Spleen (tissue), 11 donors: ENCODE data around the gene RPL35. TPM values are rescaled to one million over a fixed set of nuclear protein-coding genes. Genes with fewer than 3 reads are reported as not detected.

Source experiments
- DNase-seq: peaks from one replicate; pipeline ENCODE4 v3.0.0-alpha.2; 2020
- H3K27ac ChIP-seq, 8 donors: fragments of 200-600 bp; sonication (generic) in 7 of 8; 1 replicate in 4 of 8; 2 replicates in 4 of 8; pipeline versions ENCODE4 v1.5.0 to v1.8.0; 2016 to 2021; ENCODE audit warnings: inconsistent platforms in 4 of 8, mild to moderate bottlenecking in 4 of 8, moderate library complexity in 1 of 8
- H3K27me3 ChIP-seq, 7 donors: fragments of 200-600 bp; sonication (generic) in 6 of 7; replicated peaks in 1 of 7; 1 replicate in 4 of 7; 2 replicates in 3 of 7; pipeline versions ENCODE4 v1.5.0 to v1.8.0; 2016 to 2021; ENCODE audit warnings: inconsistent platforms in 3 of 7, mild to moderate bottlenecking in 1 of 7
- H3K36me3 ChIP-seq, 6 donors: fragments of 200-600 bp; sonication (generic) in 5 of 6; 1 replicate in 4 of 6; 2 replicates in 2 of 6; pipeline versions ENCODE4 v1.5.0 to v1.8.0; 2016 to 2021; ENCODE audit warnings: inconsistent platforms in 2 of 6
- H3K4me1 ChIP-seq, 6 donors: fragments of 200-600 bp; sonication (generic) in 5 of 6; 1 replicate in 3 of 6; 2 replicates in 3 of 6; pipeline versions ENCODE4 v1.5.0 to v1.8.0; 2016 to 2021; ENCODE audit warnings: inconsistent platforms in 3 of 6
- H3K4me3 ChIP-seq, 8 donors: fragments of 200-600 bp; sonication (generic) in 7 of 8; 1 replicate in 4 of 8; 2 replicates in 4 of 8; pipeline versions ENCODE4 v1.5.0 to v1.8.0; 2016 to 2021; ENCODE audit warnings: inconsistent platforms in 4 of 8, mild to moderate bottlenecking in 4 of 8, moderate library complexity in 2 of 8
- H3K9me3 ChIP-seq, 8 donors: fragments of 200-600 bp; sonication (generic) in 7 of 8; 1 replicate in 4 of 8; 2 replicates in 4 of 8; pipeline versions ENCODE4 v1.5.0 to v1.8.0; 2016 to 2021; ENCODE audit warnings: inconsistent platforms in 4 of 8
- CTCF ChIP-seq, 11 experiments: fragments of 200-600 bp in 7 of 11; fragments of 450-650 bp in 4 of 11; sonication (generic) in 4 of 11; IDR thresholded peaks in 8 of 11; conservative IDR thresholded peaks in 3 of 11; 1 replicate in 7 of 11; 2 replicates in 4 of 11; pipeline versions ENCODE4 v1.4.0 to v1.8.0; 2016 to 2021; ENCODE audit warnings: antibody characterized with exemption in 11 of 11, inconsistent platforms in 4 of 11, mild to moderate bottlenecking in 1 of 11
- POLR2A ChIP-seq, 3 donors: fragments of 450-650 bp; IDR thresholded peaks; one replicate each; pipeline ENCODE4 v1.5.1; 2017; ENCODE audit warnings: antibody characterized with exemption in 3 of 3, mild to moderate bottlenecking in 1 of 3
- POLR2AphosphoS5 ChIP-seq, 3 donors: sonication (generic); formaldehyde crosslinking; IDR thresholded peaks; one replicate each; pipeline ENCODE4 v1.5.1; 2017; ENCODE audit warnings: antibody characterized with exemption in 3 of 3
- WGBS, 5 donors: extraction: QIAGEN DNeasy Blood & Tissue Kit in 3 of 5; methylation state at CpG; one replicate each; pipeline versions ENCODE4 v1.1.5 to v1.1.7; 2013 to 2018; 5-methylcytosine and 5-hydroxymethylcytosine counted together
- intact Hi-C: fragments of 100-400 bp; cut with DNase I; formaldehyde crosslinking; loops from one replicate; pipeline ENCODE4 v1.15.0; 2023; ENCODE audit warnings: low total_unique reads
- polyA plus RNA-seq, 3 donors: library from polyadenylated mRNA; stranded (reverse); fragments of 200-250 nt; gene quantifications; one replicate each; pipeline ENCODE4 v1.2.1, GENCODE V29; 2013
- total RNA-seq, 7 donors: library from RNA; depleted of rRNA in 3 of 7; stranded (reverse); fragments of >200 nt in 3 of 7; fragmentation: NEBNext Ultra II Directional in 4 of 7; extraction: Animal tissue kit (Norgen Biotek cat#: 25700) in 4 of 7; gene quantifications; one replicate each; pipeline versions ENCODE4 v1.1.0 to v1.2.1, GENCODE V29; 2016 to 2021
- donor health status: healthy with polysubstance abuse.
- donor health status: DM: no; HTN: no; CAD: no; lungs with moderate emphysema.
- donor health status: DM: no; HTN: no; CAD: no.
- donor health status: Bipolar disorder and iron deficiency.
- donor health status: healthy.
- donor health status: DM: no; HTN: no; CAD: no.
- donor health status: DM: yes; HTN: yes; CAD: no.

The RPL35 gene
- total and polyA plus RNA-seq, 10 donors = 873 to 8,208 (median 1,050) TPM

- no peak for DNase-seq
- WGBS, 5 donors = 49 to 66% (median 62%) methylated on average over 11 of the region's 11 CpGs
- no peak for TF ChIP-seq CTCF (IDR thresholded peaks at IDR 0.05 in 8 of 11, conservative IDR thresholded peaks at IDR 0.05 in 3 of 11)
- TF ChIP-seq POLR2AphosphoS5 (IDR thresholded peaks at IDR 0.05) = peak in 1 of 3 donors; percentile 25
- TF ChIP-seq POLR2A (IDR thresholded peaks at IDR 0.05) = no peak
- Histone ChIP-seq H3K36me3 (peaks cover 0 to 51% (median 30%) of the 10 kb centered on the region in 6 donors), H3K4me1 (peaks cover 48 to 85% (median 69%) of the 10 kb centered on the region in 6 donors), H3K27me3 (no peaks in the 10 kb centered on the region), H3K4me3 (peak overlapping the region in 7 of 8 donors; percentile 78 to 98 (median 91)), H3K9me3 (no peaks in the 10 kb centered on the region), H3K27ac (peak overlapping the region; percentile 84 to 98 (median 96))
- intact Hi-C loops = loop anchor here (10.0 kb wide), 1 partner anchor 64 kb away; no protein-coding TSS in a partner anchor
Measured at GRCh38 chr9:124871156-124871561, 9.4 kb upstream of the RPL35 start.

GRCh38 chr9:124870723-124871122 lies 9.0 kb upstream of the RPL35 start:
- no peaks in the 10 kb centered on the region for H3K27me3 ChIP-seq
- H3K9me3 ChIP-seq = no peaks in the 10 kb centered on the region
- H3K4me1 ChIP-seq = peaks cover 48 to 81% (median 69%) of the 10 kb centered on the region in 6 donors
- intact Hi-C loops = loop anchor here (10.0 kb wide), 1 partner anchor 64 kb away; no protein-coding TSS in a partner anchor
- peak overlapping the region; percentile 84 to 98 (median 96) for H3K27ac ChIP-seq
- H3K36me3 ChIP-seq = peaks cover 0 to 47% (median 26%) of the 10 kb centered on the region in 6 donors
- 33 to 44% (median 35%) methylated on average over 6 of the region's 6 CpGs for WGBS, 5 donors
- peak overlapping the region; percentile 78 to 99 (median 94) for H3K4me3 ChIP-seq
- DNase-seq = no peak
- no peak for TF ChIP-seq POLR2AphosphoS5 (IDR thresholded peaks at IDR 0.05)
- no peak for TF ChIP-seq CTCF (IDR thresholded peaks at IDR 0.05 in 8 of 11, conservative IDR thresholded peaks at IDR 0.05 in 3 of 11)
- no peak for TF ChIP-seq POLR2A (IDR thresholded peaks at IDR 0.05)

- peak in 1 of 3 donors; percentile 29 for TF ChIP-seq POLR2A (IDR thresholded peaks at IDR 0.05)
- no peak for TF ChIP-seq CTCF (IDR thresholded peaks at IDR 0.05 in 8 of 11, conservative IDR thresholded peaks at IDR 0.05 in 3 of 11)
- TF ChIP-seq POLR2AphosphoS5 (IDR thresholded peaks at IDR 0.05) = peak in 2 of 3 donors; percentile 63 to 84
- peaks cover 48 to 75% (median 64%) of the 10 kb centered on the region in 6 donors for H3K4me1 ChIP-seq
- H3K9me3 ChIP-seq = no peaks in the 10 kb centered on the region
- 1 to 3% (median 2%) methylated on average over 11 to 12 of the region's 12 CpGs for WGBS, 5 donors
- no peaks in the 10 kb centered on the region for H3K27me3 ChIP-seq
- DNase-seq = peak; percentile 92
- peak overlapping the region; percentile 78 to 99 (median 94) for H3K4me3 ChIP-seq
- intact Hi-C loops = loop anchor here (10.0 kb wide), 1 partner anchor 65 kb away; no protein-coding TSS in a partner anchor
- H3K36me3 ChIP-seq = peaks cover 0 to 40% (median 19%) of the 10 kb centered on the region in 6 donors
- H3K27ac ChIP-seq = peak overlapping the region; percentile 84 to 98 (median 96)
Measured at GRCh38 chr9:124869986-124870560, 8.3 kb upstream of the RPL35 start.

GRCh38 chr9:124869466-124869985 lies 7.8 kb upstream of the RPL35 start:
- Histone ChIP-seq H3K4me1 (peaks cover 46 to 69% (median 59%) of the 10 kb centered on the region in 6 donors), H3K27me3 (no peaks in the 10 kb centered on the region), H3K36me3 (peaks cover 0 to 35% (median 14%) of the 10 kb centered on the region in 6 donors), H3K9me3 (no peaks in the 10 kb centered on the region), H3K4me3 (peak overlapping the region; percentile 78 to 99 (median 94)), H3K27ac (peak overlapping the region; percentile 84 to 98 (median 96))
- WGBS, 5 donors = 0 to 1% (median 0%) methylated on average over 30 to 40 of the region's 41 CpGs
- DNase-seq = peak; percentile 89
- intact Hi-C loops = no loop called here
- TF ChIP-seq CTCF (IDR thresholded peaks at IDR 0.05 in 8 of 11, conservative IDR thresholded peaks at IDR 0.05 in 3 of 11) = no peak
- no peak for TF ChIP-seq POLR2AphosphoS5 (IDR thresholded peaks at IDR 0.05)
- TF ChIP-seq POLR2A (IDR thresholded peaks at IDR 0.05) = no peak
